ENCODE data around the gene CACNA1F.

CACNA1F gene

GRCh38 chrX:49177338-49177833 is 55.8 kb downstream of the CACNA1F start:
- Histone ChIP-seq H3F3A (ENCODE audit: insufficient read depth, low read length) (0 out of 2 replicates have a peak, but pooled peaks cover 4% of the 10 kb centered on the region), H3K4me3 (ENCODE audit: low read length) (no peak overlapping the region), H3K79me2 (ENCODE audit: low read length) (peaks cover 19% of the 10 kb centered on the region), H3K36me3 (replicated peaks; ENCODE audit: insufficient read depth, low read length) (no peaks in the 10 kb centered on the region), H3K9me2 (replicated peaks; ENCODE audit: insufficient read depth, low read length) (no peaks in the 10 kb centered on the region), H3K27ac (ENCODE audit: low read length) (no peak overlapping the region), H2AFZ (ENCODE audit: low read length) (no peak overlapping the region), H3K27me3 (replicated peaks; ENCODE audit: insufficient read depth, low read length) (no peaks in the 10 kb centered on the region), H3K4me1 (ENCODE audit: low read length) (peaks cover 6% of the 10 kb centered on the region; the same call in 1 of the 2 replicates), H3K4me2 (ENCODE audit: low read depth, low read length) (no peak overlapping the region), H4K20me1 (ENCODE audit: insufficient read depth, low read length) (no peaks in the 10 kb centered on the region), H3K9me3 (replicated peaks; ENCODE audit: insufficient read depth, low read length) (no peaks in the 10 kb centered on the region), H3K9ac (ENCODE audit: low read length) (no peak overlapping the region)
- DNase-seq, result no peak
- TF ChIP-seq EZH2phosphoT487 (IDR thresholded peaks at IDR 0.05; ENCODE audit: low read length) (no peak), CTCF (IDR thresholded peaks at IDR 0.05; ENCODE audit: low read length) (peak; percentile 14)

GRCh38 chrX:49176421-49177326 is 56.5 kb downstream of the CACNA1F start:
- H2AFZ ChIP-seq (ENCODE audit: low read length), result no peak overlapping the region
- H3K4me3 ChIP-seq (ENCODE audit: low read length), result no peak overlapping the region
- DNase-seq, result no peak
- H3K36me3 ChIP-seq (replicated peaks; ENCODE audit: insufficient read depth, low read length), result no peaks in the 10 kb centered on the region
- H3F3A ChIP-seq (ENCODE audit: insufficient read depth, low read length), result 0 out of 2 replicates have a peak, but pooled peaks cover 4% of the 10 kb centered on the region
- no peak overlapping the region for H3K4me2 ChIP-seq (ENCODE audit: low read depth, low read length)
- no peak overlapping the region for H3K9ac ChIP-seq (ENCODE audit: low read length)
- TF ChIP-seq EZH2phosphoT487 (IDR thresholded peaks at IDR 0.05; ENCODE audit: low read length), result no peak
- no peak for TF ChIP-seq EZH2 (optimal IDR thresholded peaks at IDR 0.05; ENCODE audit: low read depth, low read length)
- TF ChIP-seq CTCF (IDR thresholded peaks at IDR 0.05; ENCODE audit: low read length), result no peak
- H3K9me2 ChIP-seq (replicated peaks; ENCODE audit: insufficient read depth, low read length), result no peaks in the 10 kb centered on the region
- peaks cover 19% of the 10 kb centered on the region for H3K79me2 ChIP-seq (ENCODE audit: low read length)
- H3K4me1 ChIP-seq (ENCODE audit: low read length), result peaks cover 6% of the 10 kb centered on the region; the same call in 1 of the 2 replicates
- H3K27me3 ChIP-seq (replicated peaks; ENCODE audit: insufficient read depth, low read length), result no peaks in the 10 kb centered on the region
- H3K9me3 ChIP-seq (replicated peaks; ENCODE audit: insufficient read depth, low read length), result no peaks in the 10 kb centered on the region
- H3K27ac ChIP-seq (ENCODE audit: low read length), result no peak overlapping the region
- no peaks in the 10 kb centered on the region for H4K20me1 ChIP-seq (ENCODE audit: insufficient read depth, low read length)

- TF ChIP-seq EZH2phosphoT487 (IDR thresholded peaks at IDR 0.05; ENCODE audit: low read length), result no peak
- TF ChIP-seq EZH2 (optimal IDR thresholded peaks at IDR 0.05; ENCODE audit: low read depth, low read length), result no peak
- no peak for TF ChIP-seq CTCF (IDR thresholded peaks at IDR 0.05; ENCODE audit: low read length)
- Histone ChIP-seq H3K27me3 (replicated peaks; ENCODE audit: insufficient read depth, low read length) (no peaks in the 10 kb centered on the region), H3K9me3 (replicated peaks; ENCODE audit: insufficient read depth, low read length) (no peaks in the 10 kb centered on the region), H3K4me1 (ENCODE audit: low read length) (peaks cover 6% of the 10 kb centered on the region; the same call in 1 of the 2 replicates), H3K27ac (ENCODE audit: low read length) (no peak overlapping the region), H3K79me2 (ENCODE audit: low read length) (peaks cover 19% of the 10 kb centered on the region), H3F3A (ENCODE audit: insufficient read depth, low read length) (0 out of 2 replicates have a peak, but pooled peaks cover 4% of the 10 kb centered on the region), H3K9me2 (replicated peaks; ENCODE audit: insufficient read depth, low read length) (no peaks in the 10 kb centered on the region), H3K4me3 (ENCODE audit: low read length) (no peak overlapping the region), H4K20me1 (ENCODE audit: insufficient read depth, low read length) (no peaks in the 10 kb centered on the region), H3K9ac (ENCODE audit: low read length) (no peak overlapping the region), H2AFZ (ENCODE audit: low read length) (no peak overlapping the region), H3K36me3 (replicated peaks; ENCODE audit: insufficient read depth, low read length) (no peaks in the 10 kb centered on the region), H3K4me2 (ENCODE audit: low read depth, low read length) (no peak overlapping the region)
- no peak for DNase-seq
These were observed 57.5 kb downstream of the CACNA1F start for GRCh38 chrX:49175435-49176274.

All from MM.1S (cell line).